ENCODE measurements around the gene GRM1.

DNA sequence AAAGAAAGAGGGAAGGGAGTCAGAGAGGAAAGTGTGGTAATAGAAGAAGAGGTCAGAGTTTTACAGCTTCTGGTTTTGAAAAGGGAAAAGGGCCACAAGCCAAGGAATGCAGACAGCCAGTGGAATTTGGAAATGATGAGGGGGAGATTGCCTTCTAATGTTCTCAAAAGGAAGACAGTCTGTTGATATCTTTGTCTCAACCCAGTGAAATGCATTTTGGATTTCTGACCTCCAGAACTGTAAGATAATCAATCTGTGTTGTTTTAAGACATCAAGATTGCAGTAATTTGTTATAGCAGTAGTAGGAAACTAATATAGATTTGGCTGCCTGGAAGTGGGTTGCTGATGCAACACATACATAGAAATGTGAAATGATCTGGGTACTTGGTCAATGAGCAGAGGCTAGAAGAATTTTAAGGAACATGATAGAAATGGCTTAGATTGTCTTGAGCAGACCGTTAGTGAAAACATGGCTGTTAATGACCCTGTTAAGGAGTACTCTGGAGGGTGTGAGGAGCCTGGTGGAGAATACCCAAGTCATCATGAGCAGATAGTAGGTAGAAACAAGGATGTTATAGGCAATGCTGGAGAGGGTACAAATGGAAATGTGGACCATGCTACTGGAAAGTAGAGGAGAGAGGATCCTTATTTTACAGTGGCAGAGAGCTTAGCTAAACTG, 259.0 kb downstream of the GRM1 start:
- TF ChIP-seq, protein P1, sequence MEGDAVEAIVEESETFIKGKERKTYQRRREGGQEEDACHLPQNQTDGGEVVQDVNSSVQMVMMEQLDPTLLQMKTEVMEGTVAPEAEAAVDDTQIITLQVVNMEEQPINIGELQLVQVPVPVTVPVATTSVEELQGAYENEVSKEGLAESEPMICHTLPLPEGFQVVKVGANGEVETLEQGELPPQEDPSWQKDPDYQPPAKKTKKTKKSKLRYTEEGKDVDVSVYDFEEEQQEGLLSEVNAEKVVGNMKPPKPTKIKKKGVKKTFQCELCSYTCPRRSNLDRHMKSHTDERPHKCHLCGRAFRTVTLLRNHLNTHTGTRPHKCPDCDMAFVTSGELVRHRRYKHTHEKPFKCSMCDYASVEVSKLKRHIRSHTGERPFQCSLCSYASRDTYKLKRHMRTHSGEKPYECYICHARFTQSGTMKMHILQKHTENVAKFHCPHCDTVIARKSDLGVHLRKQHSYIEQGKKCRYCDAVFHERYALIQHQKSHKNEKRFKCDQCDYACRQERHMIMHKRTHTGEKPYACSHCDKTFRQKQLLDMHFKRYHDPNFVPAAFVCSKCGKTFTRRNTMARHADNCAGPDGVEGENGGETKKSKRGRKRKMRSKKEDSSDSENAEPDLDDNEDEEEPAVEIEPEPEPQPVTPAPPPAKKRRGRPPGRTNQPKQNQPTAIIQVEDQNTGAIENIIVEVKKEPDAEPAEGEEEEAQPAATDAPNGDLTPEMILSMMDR (IDR thresholded peaks at IDR 0.05): no peak
- no peak for TF ChIP-seq POLR2A (IDR thresholded peaks at IDR 0.05)
